Neutrophil (primary cell): ENCODE data around the gene RFK.

Experiments used
- H3K27ac ChIP-seq: fragments of 200-600 bp; sonication (generic); 2 replicates; pipeline ENCODE4 v1.5.1; 2016; ENCODE audit warnings: mild to moderate bottlenecking, moderate library complexity
- H3K27me3 ChIP-seq: fragments of 200-600 bp; sonication (generic); 2 replicates; pipeline ENCODE4 v1.6.0; 2016; ENCODE audit warnings: mild to moderate bottlenecking
- H3K36me3 ChIP-seq: fragments of 200-600 bp; sonication (generic); 2 replicates; pipeline ENCODE4 v1.5.1; 2017
- H3K4me1 ChIP-seq, 2 experiments: fragments of 200-600 bp in 1 of 2; sonication (generic) in 1 of 2; 1 replicate in 1 of 2; 2 replicates in 1 of 2; pipeline versions ENCODE4 v1.5.1 to v1.6.1; 2013 to 2016; ENCODE audit warnings: low read depth in 1 of 2, low read length in 1 of 2, mild to moderate bottlenecking in 1 of 2, moderate library complexity in 1 of 2; ENCODE audit not compliant: control insufficient read depth in 1 of 2, insufficient read depth in 1 of 2
- H3K4me3 ChIP-seq, 2 experiments: fragments of 200-600 bp in 1 of 2; sonication (generic) in 1 of 2; 1 replicate in 1 of 2; 2 replicates in 1 of 2; pipeline ENCODE4 v1.5.1; 2013 to 2016; ENCODE audit warnings: low read depth in 1 of 2, low read length in 1 of 2, mild to moderate bottlenecking in 1 of 2, moderate library complexity in 1 of 2
- H3K9me3 ChIP-seq: fragments of 200-600 bp; sonication (generic); 2 replicates; pipeline ENCODE4 v1.5.1; 2016
- CTCF ChIP-seq: fragments of 200-600 bp; sonication (generic); IDR thresholded peaks from 2 replicates; pipeline ENCODE4 v1.5.1; 2016; ENCODE audit warnings: antibody characterized with exemption

The RFK gene

GRCh38 chr9:76353280-76353679 is 40.9 kb downstream of the RFK start:
- Histone ChIP-seq H3K36me3 (no peaks in the 10 kb centered on the region), H3K4me1 (no peaks in the 10 kb centered on the region), H3K27ac (no peak overlapping the region), H3K9me3 (no peaks in the 10 kb centered on the region), H3K27me3 (no peaks in the 10 kb centered on the region), H3K4me3 (no peak overlapping the region)
- TF ChIP-seq CTCF, result no peak

DNA sequence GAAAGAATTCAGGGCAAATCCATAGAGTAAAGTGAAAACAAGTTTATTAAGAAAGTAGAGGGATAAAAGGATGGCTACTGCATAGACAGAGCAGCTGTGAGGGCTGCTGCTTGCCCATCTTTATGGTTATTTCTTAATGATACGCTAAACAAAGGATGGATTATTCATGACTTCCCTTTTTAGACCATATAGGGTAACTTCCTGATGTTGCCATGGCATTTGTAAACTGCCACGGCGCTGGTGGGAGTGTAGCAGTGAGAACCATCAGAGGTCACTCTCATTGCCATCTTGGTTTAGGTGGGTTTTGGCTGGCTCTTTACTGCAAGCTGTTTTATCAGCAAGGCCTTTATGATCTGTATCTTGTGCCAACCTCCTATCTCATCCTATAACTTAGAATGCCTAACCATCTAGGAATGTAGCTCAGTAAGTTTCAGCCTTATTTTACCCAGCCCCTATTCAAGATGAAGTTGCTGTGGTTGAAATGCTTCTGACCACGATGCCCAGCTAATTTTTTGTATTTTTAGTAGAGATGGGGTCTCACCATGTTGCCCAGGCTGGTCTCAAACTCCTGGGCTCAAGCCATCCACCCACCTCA is 42.1 kb downstream of the RFK start:
- no peak for TF ChIP-seq CTCF
- Histone ChIP-seq H3K36me3 (no peaks in the 10 kb centered on the region), H3K27ac (no peak overlapping the region), H3K4me1 (no peaks in the 10 kb centered on the region), H3K9me3 (no peaks in the 10 kb centered on the region), H3K4me3 (no peak overlapping the region), H3K27me3 (no peaks in the 10 kb centered on the region)

GRCh38 chr9:76351006-76351405 is 43.2 kb downstream of the RFK start:
- no peaks in the 10 kb centered on the region for H3K36me3 ChIP-seq
- H3K27ac ChIP-seq, result no peak overlapping the region
- H3K4me3 ChIP-seq, result no peak overlapping the region
- no peaks in the 10 kb centered on the region for H3K27me3 ChIP-seq
- no peak for TF ChIP-seq CTCF
- H3K9me3 ChIP-seq, result no peaks in the 10 kb centered on the region
- H3K4me1 ChIP-seq, result no peaks in the 10 kb centered on the region

GRCh38 chr9:76349865-76350264 is 44.4 kb downstream of the RFK start:
- no peaks in the 10 kb centered on the region for H3K9me3 ChIP-seq
- H3K4me1 ChIP-seq, result no peaks in the 10 kb centered on the region
- TF ChIP-seq CTCF, result no peak
- H3K36me3 ChIP-seq, result no peaks in the 10 kb centered on the region
- H3K4me3 ChIP-seq, result no peak overlapping the region
- H3K27ac ChIP-seq, result no peak overlapping the region
- H3K27me3 ChIP-seq, result no peaks in the 10 kb centered on the region

GRCh38 chr9:76342858-76343257 is 51.4 kb downstream of the RFK start:
- TF ChIP-seq CTCF, result no peak
- Histone ChIP-seq H3K27ac (no peak overlapping the region), H3K4me1 (no peaks in the 10 kb centered on the region), H3K9me3 (no peaks in the 10 kb centered on the region), H3K36me3 (no peaks in the 10 kb centered on the region), H3K4me3 (no peak overlapping the region), H3K27me3 (no peaks in the 10 kb centered on the region)

- Histone ChIP-seq H3K27ac (no peak overlapping the region), H3K27me3 (no peaks in the 10 kb centered on the region), H3K9me3 (no peaks in the 10 kb centered on the region), H3K4me3 (no peak overlapping the region), H3K4me1 (no peaks in the 10 kb centered on the region), H3K36me3 (no peaks in the 10 kb centered on the region)
- TF ChIP-seq CTCF, result no peak
These were observed 52.0 kb downstream of the RFK start for GRCh38 chr9:76342201-76342600.
